GM12891 (cell line): ENCODE measurements around the gene RALB.
"Not testable (repeated sequence)": the region's sequence is repeated elsewhere in the genome, so short reads cannot be mapped to it uniquely, and the experiment has no call there.

Experiments
- DNase-seq: peaks from one replicate; pipeline ENCODE4 v3.0.0; 2011; ENCODE audit warnings: low spot score; ENCODE audit not compliant: insufficient read length
- FAIRE-seq: peaks from 2 replicates; lab custom pipeline; 2011; peaks lifted over from hg19 to GRCh38; lab: Jason Lieb, UNC
- PAX5 ChIP-seq: IDR thresholded peaks from 2 replicates; pipeline ENCODE4 v1.6.1; 2011; ENCODE audit warnings: low read length, moderate library complexity, mild to moderate bottlenecking; ENCODE audit not compliant: insufficient read depth, severe bottlenecking
- POLR2A ChIP-seq: IDR thresholded peaks from 2 replicates; pipeline ENCODE4 v1.6.1; 2011; ENCODE audit warnings: low read depth, low read length, control low read depth
- POLR2AphosphoS5 ChIP-seq: IDR thresholded peaks from 2 replicates; pipeline ENCODE4 v1.6.1; 2011; ENCODE audit warnings: low read depth, low read length, control low read depth
- POU2F2 ChIP-seq: IDR thresholded peaks from 2 replicates; pipeline ENCODE4 v1.6.1; 2011; ENCODE audit warnings: low read depth, mild to moderate bottlenecking, control low read depth, low read length, moderate library complexity
- SPI1 ChIP-seq: IDR thresholded peaks from 2 replicates; pipeline ENCODE4 v1.6.1; 2011; ENCODE audit warnings: low read depth, low read length, control low read depth
- TAF1 ChIP-seq: IDR thresholded peaks from 2 replicates; pipeline ENCODE4 v1.6.1; 2011; ENCODE audit warnings: low read depth, low read length, control low read depth

Gene RALB

GRCh38 chr2:120319686-120320317 is 67.2 kb downstream of the RALB start:
- no peak for TF ChIP-seq POLR2A
- TF ChIP-seq SPI1: no peak
- no peak for TF ChIP-seq TAF1
- TF ChIP-seq POU2F2: no peak
- TF ChIP-seq PAX5: no peak
- TF ChIP-seq POLR2AphosphoS5: no peak
- FAIRE-seq (no peak), DNase-seq (no peak)

- DNase-seq (no peak), FAIRE-seq (no peak)
- TF ChIP-seq SPI1: no peak
- TF ChIP-seq POLR2A: no peak
- no peak for TF ChIP-seq POLR2AphosphoS5
- TF ChIP-seq POU2F2: no peak
- no peak for TF ChIP-seq PAX5
- TF ChIP-seq TAF1: no peak
Observed at GRCh38 chr2:120320318-120320851, 67.7 kb downstream of the RALB start.

GRCh38 chr2:120320887-120321556 is 68.4 kb downstream of the RALB start:
- DNase-seq, FAIRE-seq: not testable (repeated sequence)

GRCh38 chr2:120321721-120322284 is 69.2 kb downstream of the RALB start:
- no peak for FAIRE-seq
- DNase-seq: no peak
- TF ChIP-seq POLR2A: no peak
- TF ChIP-seq POU2F2: no peak
- no peak for TF ChIP-seq SPI1
- TF ChIP-seq PAX5: no peak

- DNase-seq (no peak), FAIRE-seq (no peak)
- TF ChIP-seq POLR2A: no peak
- TF ChIP-seq SPI1: no peak
- no peak for TF ChIP-seq POU2F2
- no peak for TF ChIP-seq TAF1
- no peak for TF ChIP-seq PAX5
- no peak for TF ChIP-seq POLR2AphosphoS5
Observed at GRCh38 chr2:120322329-120322728, 69.7 kb downstream of the RALB start.

DNA sequence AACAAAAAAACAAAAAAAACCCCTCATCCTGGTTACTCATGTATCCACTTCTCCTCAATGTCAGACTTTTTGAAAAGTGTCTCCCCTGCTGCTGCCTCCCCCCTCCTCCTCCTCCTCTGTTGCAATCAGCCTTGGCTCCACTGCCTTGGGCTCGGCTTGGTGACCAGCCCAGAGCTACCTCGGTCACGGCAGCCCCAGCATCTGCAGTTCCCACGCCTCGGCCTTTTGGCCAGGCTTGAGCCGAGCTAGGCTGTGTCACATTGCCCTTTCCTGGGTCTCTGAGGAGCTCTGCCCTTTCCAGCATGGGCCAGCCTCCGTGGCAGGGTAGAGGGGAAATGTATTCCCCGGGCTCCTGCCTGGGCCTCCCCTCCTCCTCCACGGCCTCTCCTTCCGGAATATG is 70.6 kb downstream of the RALB start:
- DNase-seq (no peak), FAIRE-seq (no peak)
- TF ChIP-seq SPI1 (no peak), POU2F2 (no peak), TAF1 (no peak), POLR2AphosphoS5 (no peak), POLR2A (no peak), PAX5 (no peak)

DNA sequence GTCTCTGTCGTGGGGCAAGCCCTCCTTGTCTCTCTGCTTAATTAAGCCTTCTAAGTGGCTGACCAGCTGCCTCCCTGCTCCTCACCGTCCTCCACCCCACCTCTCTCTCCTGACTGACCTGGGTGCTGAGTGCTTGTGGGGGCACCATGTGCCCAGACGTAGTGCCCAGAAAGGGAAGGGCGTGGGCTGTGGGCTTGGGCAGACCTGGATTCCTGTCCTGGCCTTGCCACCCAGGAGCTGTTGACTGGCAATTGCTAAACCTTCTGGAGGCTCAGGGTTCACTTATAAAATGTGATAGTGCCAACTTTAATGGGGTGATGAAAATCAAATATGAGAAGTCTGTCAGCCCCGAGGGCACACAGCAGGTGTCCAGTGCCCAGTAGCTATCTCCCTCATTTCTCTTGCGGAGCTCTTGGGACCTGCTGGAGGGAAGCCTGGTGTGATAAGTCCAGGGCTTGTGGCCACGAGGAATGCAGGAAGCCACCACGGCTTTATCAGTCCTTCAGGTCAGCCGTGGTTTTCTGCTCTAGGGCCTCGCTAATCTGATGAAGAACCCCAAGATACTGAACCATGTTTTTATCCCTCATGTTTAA is 71.3 kb downstream of the RALB start:
- no peak for FAIRE-seq
- TF ChIP-seq POLR2A: no peak
- TF ChIP-seq SPI1: no peak
- TF ChIP-seq POU2F2: no peak
- no peak for TF ChIP-seq POLR2AphosphoS5
- TF ChIP-seq PAX5: no peak
- TF ChIP-seq TAF1: no peak
- DNase-seq: no peak

DNA sequence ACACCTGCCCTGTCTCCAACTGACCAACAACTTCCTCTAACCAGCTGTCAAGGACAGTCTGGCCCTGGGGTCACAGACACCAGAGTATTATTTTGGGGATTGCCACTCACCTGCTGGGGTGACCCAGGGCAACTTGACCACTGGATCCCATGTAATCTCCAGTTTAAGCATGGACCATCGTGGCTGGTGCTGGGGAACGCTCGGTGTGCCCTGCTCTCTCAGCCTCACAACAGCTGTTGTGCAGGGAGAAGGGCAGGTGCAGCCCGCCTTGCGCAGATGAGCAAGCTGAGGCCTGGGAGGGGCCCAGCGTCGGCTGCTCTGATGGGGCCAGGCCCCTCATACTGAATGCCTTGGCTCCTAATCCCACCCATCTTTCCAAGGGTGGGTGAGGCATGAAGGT is 72.3 kb downstream of the RALB start:
- DNase-seq (no peak), FAIRE-seq (no peak)
- TF ChIP-seq PAX5: no peak
- no peak for TF ChIP-seq TAF1
- no peak for TF ChIP-seq POLR2AphosphoS5
- no peak for TF ChIP-seq POU2F2
- TF ChIP-seq POLR2A: no peak
- TF ChIP-seq SPI1: no peak

GRCh38 chr2:120326066-120326465 is 73.4 kb downstream of the RALB start:
- DNase-seq (no peak), FAIRE-seq (no peak)
- TF ChIP-seq TAF1 (no peak), PAX5 (no peak), POLR2A (no peak), SPI1 (no peak), POLR2AphosphoS5 (no peak), POU2F2 (no peak)
